Measurements from ENCODE around the gene HAPSTR1. TPM values are rescaled to one million over a fixed set of nuclear protein-coding genes. Genes with fewer than 3 reads are reported as not detected.

HAPSTR1 gene
- total and polyA plus RNA-seq, 2 experiments from 2014 or later, result 9.5 to 66.0 TPM

- no peak for TF ChIP-seq ZNF462 (CRISPR knock-in tag; IDR thresholded peaks at IDR 0.05)
Measured at GRCh38 chr16:9091867-9092281, 430 bp downstream of the HAPSTR1 start (continued).

- H3K27ac ChIP-seq (ENCODE audit: low read depth), result peak overlapping the region; percentile 96
- DNase-seq (ENCODE audit: low spot score) (peak; percentile 66), ATAC-seq (peak; percentile 4)
- peaks cover 26% of the 10 kb centered on the region for H3K4me1 Mint-ChIP-seq
- H3K27ac Mint-ChIP-seq, result peak overlapping the region; percentile 98
- peak overlapping the region; percentile 95 for H3K4me3 ChIP-seq
- H3K9me3 Mint-ChIP-seq, result peaks cover 3% of the 10 kb centered on the region; the same call in 1 of the 3 replicates
- peaks cover 54% of the 10 kb centered on the region for H3K79me2 ChIP-seq (replicated peaks; ENCODE audit: insufficient read depth)
- peaks cover 46% of the 10 kb centered on the region for H4K20me1 ChIP-seq (replicated peaks; ENCODE audit: insufficient read depth)
- no peaks in the 10 kb centered on the region for H3K9me2 ChIP-seq (ENCODE audit: insufficient read depth)
- H3F3A ChIP-seq (replicated peaks; ENCODE audit: low read depth), result peaks cover 3% of the 10 kb centered on the region; the same call in 1 of the 2 replicates
- no peaks in the 10 kb centered on the region for H3K27me3 ChIP-seq (ENCODE audit: insufficient read depth)
- peak overlapping the region; percentile 76 for H3K4me2 ChIP-seq
- peaks cover 20% of the 10 kb centered on the region for H3K27me3 Mint-ChIP-seq (ENCODE audit: insufficient read depth, low read depth, poor library complexity)
- H3K36me3 Mint-ChIP-seq (ENCODE audit: low read depth), result peaks cover 44% of the 10 kb centered on the region
- TF ChIP-seq CREB1 (CRISPR knock-in tag; IDR thresholded peaks at IDR 0.05; ENCODE audit: low read depth) (no peak), CTCF (conservative IDR thresholded peaks at IDR 0.05; ENCODE audit: low read depth in 2 of 2) (0 out of 4 replicates have a peak, but pooled peaks of 1 of the 2 experiments have one; percentile 2)
- H3K36me3 ChIP-seq (ENCODE audit: insufficient read depth), result peaks cover 7% of the 10 kb centered on the region
- H2AFZ ChIP-seq, result no peak overlapping the region
- H3K4me3 Mint-ChIP-seq, result peak overlapping the region; percentile 97
- H3K4me1 ChIP-seq (ENCODE audit: insufficient read depth), result peaks cover 34% of the 10 kb centered on the region
Measured at GRCh38 chr16:9092282-9092977, 986 bp downstream of the HAPSTR1 start.
